ENCODE results near the gene LHX1. TPM values are rescaled to one million over a fixed set of nuclear protein-coding genes. Genes with fewer than 3 reads are reported as not detected.

The LHX1 gene
- total and polyA plus RNA-seq, 4 donors = not detected

GRCh38 chr17:36931096-36931696 is 6.1 kb upstream of the LHX1 start:
- Histone ChIP-seq H3K36me3 (ENCODE audit: control insufficient read depth in 4 of 4, insufficient read depth in 4 of 4, low read length in 4 of 4) (no peaks in the 10 kb centered on the region), H3K27ac (ENCODE audit: low read depth in 1 of 2, low read length in 1 of 2) (no peak overlapping the region), H3K4me1 (ENCODE audit: control insufficient read depth in 5 of 5, insufficient read depth in 5 of 5, low read length in 5 of 5) (peaks cover 0 to 55% (median 17%) of the 10 kb centered on the region in 5 donors), H3K27me3 (ENCODE audit: control insufficient read depth in 3 of 3, insufficient read depth in 3 of 3, low read length in 2 of 3) (peaks cover under 1 to 95% (median 91%) of the 10 kb centered on the region in 3 donors), H3K9ac (ENCODE audit: insufficient read depth in 1 of 2, low read length in 2 of 2) (no peak overlapping the region), H3K9me3 (ENCODE audit: control insufficient read depth in 4 of 4, insufficient read depth in 3 of 4, low read length in 3 of 4) (peaks cover 0 to 8% (median 0%) of the 10 kb centered on the region in 4 donors), H3K4me3 (no peak overlapping the region)
- ATAC-seq (ENCODE audit: insufficient read depth, low FRiP score) = no peak
- 41 to 42% methylated on average over 7 of the region's 7 CpGs for WGBS, 2 donors
- no peak for TF ChIP-seq CTCF (IDR thresholded peaks at IDR 0.05; ENCODE audit: control extremely low read depth, extremely low read depth)
- DNase-seq = no peak

GRCh38 chr17:36931697-36932382 is 5.4 kb upstream of the LHX1 start:
- H3K4me1 ChIP-seq (ENCODE audit: control insufficient read depth in 5 of 5, insufficient read depth in 5 of 5, low read length in 5 of 5) = peaks cover 0 to 59% (median 21%) of the 10 kb centered on the region in 5 donors
- no peak for ATAC-seq (ENCODE audit: insufficient read depth, low FRiP score)
- WGBS, 2 donors = 3% methylated on average over 29 to 30 of the region's 30 CpGs

GRCh38 chr17:36932383-36932693 is 4.9 kb upstream of the LHX1 start:
- 1 to 3% methylated on average over 16 of the region's 16 CpGs for WGBS, 2 donors
- Histone ChIP-seq H3K36me3 (ENCODE audit: control insufficient read depth in 4 of 4, insufficient read depth in 4 of 4, low read length in 4 of 4) (no peaks in the 10 kb centered on the region), H3K9ac (ENCODE audit: insufficient read depth in 1 of 2, low read length in 2 of 2) (no peak overlapping the region), H3K4me1 (ENCODE audit: control insufficient read depth in 5 of 5, insufficient read depth in 5 of 5, low read length in 5 of 5) (peaks cover 0 to 63% (median 21%) of the 10 kb centered on the region in 5 donors), H3K4me3 (no peak overlapping the region), H3K9me3 (ENCODE audit: control insufficient read depth in 4 of 4, insufficient read depth in 3 of 4, low read length in 3 of 4) (peaks cover 0 to 11% (median 0%) of the 10 kb centered on the region in 4 donors), H3K27me3 (ENCODE audit: control insufficient read depth in 3 of 3, insufficient read depth in 3 of 3, low read length in 2 of 3) (peaks cover 6 to 98% (median 92%) of the 10 kb centered on the region in 3 donors), H3K27ac (ENCODE audit: low read depth in 1 of 2, low read length in 1 of 2) (no peak overlapping the region)
- no peak for TF ChIP-seq CTCF (IDR thresholded peaks at IDR 0.05; ENCODE audit: control extremely low read depth, extremely low read depth)
- ATAC-seq (ENCODE audit: insufficient read depth, low FRiP score) = no peak
- no peak for DNase-seq

More at GRCh38 chr17:36931697-36932382, 5.4 kb upstream of the LHX1 start:
- no peak overlapping the region for H3K9ac ChIP-seq (ENCODE audit: insufficient read depth in 1 of 2, low read length in 2 of 2)
- no peak overlapping the region for H3K27ac ChIP-seq (ENCODE audit: low read depth in 1 of 2, low read length in 1 of 2)
- H3K9me3 ChIP-seq (ENCODE audit: control insufficient read depth in 4 of 4, insufficient read depth in 3 of 4, low read length in 3 of 4) = peaks cover 0 to 11% (median 0%) of the 10 kb centered on the region in 4 donors
- peaks cover 6 to 97% (median 91%) of the 10 kb centered on the region in 3 donors for H3K27me3 ChIP-seq (ENCODE audit: control insufficient read depth in 3 of 3, insufficient read depth in 3 of 3, low read length in 2 of 3)
- DNase-seq = peak; percentile 65 to 83 (median 76)
- TF ChIP-seq CTCF (IDR thresholded peaks at IDR 0.05; ENCODE audit: control extremely low read depth, extremely low read depth) = no peak
- H3K4me3 ChIP-seq = no peak overlapping the region
- no peaks in the 10 kb centered on the region for H3K36me3 ChIP-seq (ENCODE audit: control insufficient read depth in 4 of 4, insufficient read depth in 4 of 4, low read length in 4 of 4)
